NCI-H2227 (cell line): ENCODE results near the gene SCAANT1.

Experiments
- DNase-seq: peaks from one replicate; lab custom pipeline; 2025; ENCODE audit not compliant: unreplicated experiment; lab: John Stamatoyannopoulos, UW

The SCAANT1 gene

GRCh38 chr3:63905731-63906620, 6.2 kb downstream of the SCAANT1 start:
- no peak for DNase-seq

- peak; percentile 48 for DNase-seq
Measured at GRCh38 chr3:63900459-63900858, 11.7 kb downstream of the SCAANT1 start.

GRCh38 chr3:63900010-63900409, 12.2 kb downstream of the SCAANT1 start:
- no peak for DNase-seq

GRCh38 chr3:63896332-63897030, 15.7 kb downstream of the SCAANT1 start:
- no peak for DNase-seq

- no peak for DNase-seq
Measured at GRCh38 chr3:63895422-63896189, 16.6 kb downstream of the SCAANT1 start.

- no peak for DNase-seq
Measured at GRCh38 chr3:63892773-63893352, 19.3 kb downstream of the SCAANT1 start.

GRCh38 chr3:63891518-63891917, 20.7 kb downstream of the SCAANT1 start:
- no peak for DNase-seq

GRCh38 chr3:63886858-63887257, 25.3 kb downstream of the SCAANT1 start:
- no peak for DNase-seq

- no peak for DNase-seq
Measured at GRCh38 chr3:63880653-63881052, 31.5 kb downstream of the SCAANT1 start.

- DNase-seq, result no peak
Measured at GRCh38 chr3:63878394-63879060, 33.7 kb downstream of the SCAANT1 start.

- no peak for DNase-seq
Measured at GRCh38 chr3:63877737-63878393, 34.3 kb downstream of the SCAANT1 start.

- DNase-seq, result no peak
Measured at GRCh38 chr3:63876260-63876659, 35.9 kb downstream of the SCAANT1 start.

- peak; percentile 70 for DNase-seq
Measured at GRCh38 chr3:63875510-63875909, 36.7 kb downstream of the SCAANT1 start.

- no peak for DNase-seq
Measured at GRCh38 chr3:63874769-63875168, 37.4 kb downstream of the SCAANT1 start.

GRCh38 chr3:63872135-63872924, 39.9 kb downstream of the SCAANT1 start:
- DNase-seq, result no peak

GRCh38 chr3:63870615-63871005, 41.6 kb downstream of the SCAANT1 start:
- DNase-seq, result no peak

- no peak for DNase-seq
Measured at GRCh38 chr3:63869940-63870614, 42.1 kb downstream of the SCAANT1 start.

- no peak for DNase-seq
Measured at GRCh38 chr3:63867225-63867624, 45.0 kb downstream of the SCAANT1 start.

- no peak for DNase-seq
Measured at GRCh38 chr3:63864965-63865327, 47.2 kb downstream of the SCAANT1 start.
